ENCODE data around the gene LTK. TPM values are rescaled to one million over a fixed set of nuclear protein-coding genes. Genes with fewer than 3 reads are reported as not detected.

The LTK gene
- total and polyA plus RNA-seq, 2 of the 4 experiments (the other 2 are of a cell fraction): 0.18 to 0.62 TPM

GRCh38 chr15:41504751-41505492, 8.7 kb downstream of the LTK start:
- TF ChIP-seq MXI1 (IDR thresholded peaks at IDR 0.05; ENCODE audit: borderline replicate concordance, low read depth, low read length) (no peak), RAD21 (IDR thresholded peaks at IDR 0.05; ENCODE audit: low read length) (no peak), POLR2A (IDR thresholded peaks at IDR 0.05; ENCODE audit: low read depth, low read length) (no peak)
- H3K9me1 ChIP-seq (ENCODE audit: insufficient read depth, low read length): no peaks in the 10 kb centered on the region
- H3K9me3 ChIP-seq (ENCODE audit: control insufficient read depth, insufficient read depth, low read length): no peaks in the 10 kb centered on the region
- DNase-seq: no peak
- no peak overlapping the region for H2BK120ac ChIP-seq (ENCODE audit: low read depth, low read length)
- intact Hi-C loops (cut with micrococcal nuclease) (no loop called here), in situ Hi-C loops (cut with MboI; ENCODE audit: low sequenced_read_pairs) (no loop called here), dilution Hi-C loops (cut with HindIII; ENCODE audit: low sequenced_read_pairs, unreplicated experiment) (no loop called here)
- no peak overlapping the region for H4K5ac ChIP-seq (ENCODE audit: low read depth, low read length)
- no peak overlapping the region for H2AK5ac ChIP-seq (ENCODE audit: low read depth, low read length)
- H4K8ac ChIP-seq (ENCODE audit: low read depth in 2 of 2, low read length in 2 of 2): no peak overlapping the region
- H2BK20ac ChIP-seq (ENCODE audit: low read depth, low read length): no peak overlapping the region
- no peak overlapping the region for H3K27ac ChIP-seq (ENCODE audit: insufficient read depth, low read length)
- no peak overlapping the region for H3K4ac ChIP-seq (ENCODE audit: low read depth, low read length)
- H3K4me3 ChIP-seq (ENCODE audit: insufficient read depth, low read depth, low read length): no peak overlapping the region
- no peak overlapping the region for H3K18ac ChIP-seq (ENCODE audit: low read depth, low read length)
- H3K9ac ChIP-seq (ENCODE audit: low read depth, low read length): no peak overlapping the region
- H3K36me3 ChIP-seq (ENCODE audit: control insufficient read depth, insufficient read depth, low read length): no peaks in the 10 kb centered on the region
- no peak overlapping the region for H4K91ac ChIP-seq (ENCODE audit: insufficient read depth, low read depth, low read length)
- peaks cover 4% of the 10 kb centered on the region; the same call in 1 of the 2 replicates for H4K20me1 ChIP-seq (ENCODE audit: insufficient read depth, low read length)
- peaks cover 2% of the 10 kb centered on the region; the same call in 1 of the 2 replicates for H3K4me1 ChIP-seq (ENCODE audit: control insufficient read depth, insufficient read depth, low read length)
- H3K27me3 ChIP-seq (ENCODE audit: control insufficient read depth, insufficient read depth, low read length): peaks cover 20% of the 10 kb centered on the region
- no peak overlapping the region for H3K56ac ChIP-seq (ENCODE audit: extremely low read depth, insufficient read depth, low read length)
- no peaks in the 10 kb centered on the region for H3K79me1 ChIP-seq (ENCODE audit: low read depth in 1 of 2, low read length in 2 of 2)
- no peak overlapping the region for H2AFZ ChIP-seq (replicated peaks; ENCODE audit: low read length, poor library complexity)
- no peak overlapping the region for H3K14ac ChIP-seq (replicated peaks; ENCODE audit: low read depth, low read length)
- no peak overlapping the region for H2BK15ac ChIP-seq (ENCODE audit: low read depth, low read length)
- ATAC-seq (ENCODE audit: low read depth): no peak
- ChIA-PET CTCF (no interaction called here), POLR2A (ENCODE audit: unreplicated experiment) (no interaction called here)
- BruUV-seq (replicated peaks): no TSS peak
- no peak overlapping the region for H2AK9ac ChIP-seq (replicated peaks; ENCODE audit: low read depth, low read length, poor library complexity)
- no peak overlapping the region for H3K23ac ChIP-seq (ENCODE audit: low read depth, low read length)
- 92% methylated on average over 4 of the region's 13 CpGs; no CpG with 5 or more reads in 1 of the 2 experiments for WGBS, 2 experiments (ENCODE audit: extremely low coverage in 2 of 2, insufficient read length in 1 of 2)
- H2BK5ac ChIP-seq (ENCODE audit: low read depth, low read length, poor library complexity, severe bottlenecking): no peak overlapping the region
- no peak overlapping the region for H3K4me2 ChIP-seq (ENCODE audit: low read depth, low read length)

Data from IMR-90 (cell line).